Panc1 (cell line): ENCODE data around the gene GLTP.

Source experiments
- POLR2AphosphoS5 ChIP-seq: IDR thresholded peaks from 2 replicates; pipeline ENCODE4 v1.6.1; 2012; ENCODE audit warnings: mild to moderate bottlenecking, low read depth, low read length, moderate library complexity
- SIN3A ChIP-seq: IDR thresholded peaks from 2 replicates; pipeline ENCODE4 v1.6.1; 2012; ENCODE audit warnings: low read depth, mild to moderate bottlenecking, low read length, moderate library complexity, borderline replicate concordance; ENCODE audit not compliant: insufficient read depth
- TF ChIP-seq, protein P1 (sequence below): fragments of 450-650 bp; IDR thresholded peaks from 2 replicates; pipeline ENCODE4 v1.5.1; 2017; ENCODE audit warnings: mild to moderate bottlenecking
- TF ChIP-seq, protein P2 (sequence below), 2 experiments: IDR thresholded peaks; 2 replicates each; pipeline ENCODE4 v1.6.1; 2011 to 2012; ENCODE audit warnings: low read depth in 2 of 2, control low read depth in 1 of 2, low read length in 1 of 2, mild to moderate bottlenecking in 1 of 2, moderate library complexity in 1 of 2; ENCODE audit not compliant: insufficient read depth in 1 of 2

DNA sequence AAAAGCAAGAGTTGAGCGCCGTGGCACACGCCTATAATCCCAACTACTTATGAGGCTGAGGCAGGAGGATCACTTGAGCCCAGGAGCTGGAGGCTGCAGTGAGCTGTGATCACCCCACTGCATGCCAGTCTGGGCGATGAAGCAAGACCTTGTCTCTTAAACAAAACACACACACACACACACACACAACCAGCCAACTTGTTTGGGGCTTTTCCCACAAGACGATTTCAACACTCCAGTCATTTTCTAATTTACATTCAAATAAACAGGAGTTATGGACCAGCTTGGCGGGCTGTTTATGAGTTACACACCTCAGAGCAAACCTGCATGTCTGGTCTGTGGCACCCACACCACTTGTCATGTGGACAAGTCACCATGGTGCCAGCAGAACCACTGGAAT, 6.7 kb downstream of the GLTP start:
- TF ChIP-seq, protein P1, sequence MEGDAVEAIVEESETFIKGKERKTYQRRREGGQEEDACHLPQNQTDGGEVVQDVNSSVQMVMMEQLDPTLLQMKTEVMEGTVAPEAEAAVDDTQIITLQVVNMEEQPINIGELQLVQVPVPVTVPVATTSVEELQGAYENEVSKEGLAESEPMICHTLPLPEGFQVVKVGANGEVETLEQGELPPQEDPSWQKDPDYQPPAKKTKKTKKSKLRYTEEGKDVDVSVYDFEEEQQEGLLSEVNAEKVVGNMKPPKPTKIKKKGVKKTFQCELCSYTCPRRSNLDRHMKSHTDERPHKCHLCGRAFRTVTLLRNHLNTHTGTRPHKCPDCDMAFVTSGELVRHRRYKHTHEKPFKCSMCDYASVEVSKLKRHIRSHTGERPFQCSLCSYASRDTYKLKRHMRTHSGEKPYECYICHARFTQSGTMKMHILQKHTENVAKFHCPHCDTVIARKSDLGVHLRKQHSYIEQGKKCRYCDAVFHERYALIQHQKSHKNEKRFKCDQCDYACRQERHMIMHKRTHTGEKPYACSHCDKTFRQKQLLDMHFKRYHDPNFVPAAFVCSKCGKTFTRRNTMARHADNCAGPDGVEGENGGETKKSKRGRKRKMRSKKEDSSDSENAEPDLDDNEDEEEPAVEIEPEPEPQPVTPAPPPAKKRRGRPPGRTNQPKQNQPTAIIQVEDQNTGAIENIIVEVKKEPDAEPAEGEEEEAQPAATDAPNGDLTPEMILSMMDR: no peak
- TF ChIP-seq, protein P2, sequence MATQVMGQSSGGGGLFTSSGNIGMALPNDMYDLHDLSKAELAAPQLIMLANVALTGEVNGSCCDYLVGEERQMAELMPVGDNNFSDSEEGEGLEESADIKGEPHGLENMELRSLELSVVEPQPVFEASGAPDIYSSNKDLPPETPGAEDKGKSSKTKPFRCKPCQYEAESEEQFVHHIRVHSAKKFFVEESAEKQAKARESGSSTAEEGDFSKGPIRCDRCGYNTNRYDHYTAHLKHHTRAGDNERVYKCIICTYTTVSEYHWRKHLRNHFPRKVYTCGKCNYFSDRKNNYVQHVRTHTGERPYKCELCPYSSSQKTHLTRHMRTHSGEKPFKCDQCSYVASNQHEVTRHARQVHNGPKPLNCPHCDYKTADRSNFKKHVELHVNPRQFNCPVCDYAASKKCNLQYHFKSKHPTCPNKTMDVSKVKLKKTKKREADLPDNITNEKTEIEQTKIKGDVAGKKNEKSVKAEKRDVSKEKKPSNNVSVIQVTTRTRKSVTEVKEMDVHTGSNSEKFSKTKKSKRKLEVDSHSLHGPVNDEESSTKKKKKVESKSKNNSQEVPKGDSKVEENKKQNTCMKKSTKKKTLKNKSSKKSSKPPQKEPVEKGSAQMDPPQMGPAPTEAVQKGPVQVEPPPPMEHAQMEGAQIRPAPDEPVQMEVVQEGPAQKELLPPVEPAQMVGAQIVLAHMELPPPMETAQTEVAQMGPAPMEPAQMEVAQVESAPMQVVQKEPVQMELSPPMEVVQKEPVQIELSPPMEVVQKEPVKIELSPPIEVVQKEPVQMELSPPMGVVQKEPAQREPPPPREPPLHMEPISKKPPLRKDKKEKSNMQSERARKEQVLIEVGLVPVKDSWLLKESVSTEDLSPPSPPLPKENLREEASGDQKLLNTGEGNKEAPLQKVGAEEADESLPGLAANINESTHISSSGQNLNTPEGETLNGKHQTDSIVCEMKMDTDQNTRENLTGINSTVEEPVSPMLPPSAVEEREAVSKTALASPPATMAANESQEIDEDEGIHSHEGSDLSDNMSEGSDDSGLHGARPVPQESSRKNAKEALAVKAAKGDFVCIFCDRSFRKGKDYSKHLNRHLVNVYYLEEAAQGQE (IDR thresholded peaks at IDR 0.05; ENCODE audit: insufficient read depth in 1 of 2, low read depth in 2 of 2, low read length in 1 of 2): no peak
- no peak for TF ChIP-seq POLR2AphosphoS5
- no peak for TF ChIP-seq SIN3A
